GM19193 (cell line): ENCODE measurements around the gene NELFB.

Experiments
- POLR2A ChIP-seq: IDR thresholded peaks from 4 replicates; pipeline ENCODE4 v1.6.1; 2011; ENCODE audit not compliant: insufficient read depth, insufficient read length; ENCODE audit errors: extremely low read depth

NELFB gene

DNA sequence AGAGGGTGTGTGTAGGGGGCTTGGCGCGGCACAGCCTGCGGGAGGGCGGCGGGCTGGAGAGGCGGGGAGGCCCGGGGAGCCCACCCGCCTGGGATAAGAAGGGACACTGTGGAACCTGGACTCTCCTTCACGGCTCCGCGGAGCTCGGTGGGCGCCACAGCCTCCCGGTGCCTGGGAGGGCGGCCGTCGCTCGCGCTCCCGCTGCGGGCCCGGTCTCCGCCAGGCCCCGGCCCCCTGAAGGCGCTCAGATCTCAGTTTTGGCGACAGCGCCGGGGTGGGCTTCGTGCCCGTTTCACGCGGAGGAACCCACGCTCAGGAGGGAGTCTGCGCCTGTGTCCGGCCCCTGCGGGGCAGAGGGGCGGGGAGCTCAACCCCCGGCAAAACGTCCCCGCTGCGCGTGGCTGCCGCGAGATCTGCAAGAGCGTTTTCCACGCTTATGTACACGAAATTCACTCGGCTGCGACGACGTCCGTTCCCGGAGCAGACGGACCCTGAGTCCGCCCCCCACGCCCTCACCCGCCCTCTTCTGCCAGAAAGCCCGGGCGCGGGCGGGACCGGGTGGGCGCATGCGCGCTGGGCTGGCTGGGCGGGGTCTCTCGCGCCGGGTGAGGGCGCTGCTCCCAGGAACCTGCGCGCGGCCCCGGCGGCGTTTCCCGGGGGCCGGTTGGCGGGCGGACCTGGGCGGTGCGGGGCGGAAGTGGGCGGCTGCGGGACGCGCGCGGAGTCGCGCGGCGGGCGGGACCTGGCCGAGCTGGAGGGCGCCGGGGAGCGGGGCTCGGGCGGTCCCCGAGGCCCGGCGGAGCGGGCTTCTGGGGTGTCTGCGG lies at the start of gene NELFB:
NELFB (plus strand) TSS at position 704 of the 824 bp plus-strand sequence.
- peak; percentile 72 for TF ChIP-seq POLR2A

DNA sequence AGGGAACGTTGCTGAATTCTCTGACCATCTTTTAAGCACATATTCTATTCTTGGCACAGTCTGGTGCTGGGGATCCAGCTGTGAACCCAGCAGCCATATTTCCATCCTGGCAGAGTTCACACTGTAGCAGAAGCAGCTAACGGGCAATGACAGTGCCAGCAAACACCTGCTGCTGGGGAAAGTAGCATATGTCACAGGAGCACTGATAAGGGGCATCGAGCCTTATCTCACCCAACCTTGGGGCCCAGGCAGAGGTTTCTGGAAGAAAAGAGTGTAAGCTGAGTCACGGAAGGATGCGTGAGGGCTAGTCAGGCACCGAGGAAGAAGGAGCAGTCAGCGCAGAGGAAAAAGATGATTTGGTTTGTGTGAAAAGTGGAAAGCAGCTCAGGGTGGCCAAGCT lies 48.5 kb upstream of the NELFB start:
- no peak for TF ChIP-seq POLR2A

DNA sequence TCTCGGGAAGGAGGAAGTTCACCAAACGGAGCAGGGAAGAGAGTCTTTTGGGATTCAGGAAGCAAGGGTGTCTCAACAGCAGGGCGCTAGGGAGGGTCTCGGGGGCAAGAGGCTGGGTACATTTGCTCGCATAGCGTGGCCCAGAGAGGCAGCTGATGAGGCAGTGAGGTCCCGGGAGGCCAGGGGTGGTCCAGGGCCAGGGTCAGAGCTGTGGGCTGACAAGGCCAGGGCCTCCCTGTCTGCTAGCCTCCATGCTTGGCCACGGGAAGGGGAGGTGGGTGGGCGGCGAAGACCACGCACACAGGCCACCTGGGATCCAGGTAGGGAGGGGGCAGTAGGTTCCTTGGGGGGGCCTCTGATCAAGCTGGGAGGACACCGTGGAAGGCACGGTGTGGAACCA lies 43.6 kb upstream of the NELFB start:
- no peak for TF ChIP-seq POLR2A

DNA sequence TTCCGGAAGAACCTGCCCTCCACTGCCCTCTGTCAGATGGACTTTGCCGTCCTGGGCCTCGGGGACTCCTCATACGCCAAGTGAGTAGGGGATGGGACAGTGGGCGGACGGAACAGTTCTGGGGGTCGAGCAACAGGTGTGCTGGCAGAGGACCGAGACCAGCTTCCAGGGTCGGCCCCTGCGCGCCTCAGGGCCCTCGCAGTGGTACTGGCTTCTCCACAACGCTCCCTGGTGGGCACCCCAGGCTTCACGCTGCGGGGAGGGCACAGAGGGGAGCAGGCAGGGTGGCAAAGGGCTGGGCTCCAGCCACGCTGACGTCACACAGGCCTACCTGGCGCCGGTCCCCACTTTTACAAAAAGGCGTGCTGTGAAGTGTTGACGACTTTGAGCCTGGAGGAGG lies 42.6 kb upstream of the NELFB start:
- TF ChIP-seq POLR2A: no peak

DNA sequence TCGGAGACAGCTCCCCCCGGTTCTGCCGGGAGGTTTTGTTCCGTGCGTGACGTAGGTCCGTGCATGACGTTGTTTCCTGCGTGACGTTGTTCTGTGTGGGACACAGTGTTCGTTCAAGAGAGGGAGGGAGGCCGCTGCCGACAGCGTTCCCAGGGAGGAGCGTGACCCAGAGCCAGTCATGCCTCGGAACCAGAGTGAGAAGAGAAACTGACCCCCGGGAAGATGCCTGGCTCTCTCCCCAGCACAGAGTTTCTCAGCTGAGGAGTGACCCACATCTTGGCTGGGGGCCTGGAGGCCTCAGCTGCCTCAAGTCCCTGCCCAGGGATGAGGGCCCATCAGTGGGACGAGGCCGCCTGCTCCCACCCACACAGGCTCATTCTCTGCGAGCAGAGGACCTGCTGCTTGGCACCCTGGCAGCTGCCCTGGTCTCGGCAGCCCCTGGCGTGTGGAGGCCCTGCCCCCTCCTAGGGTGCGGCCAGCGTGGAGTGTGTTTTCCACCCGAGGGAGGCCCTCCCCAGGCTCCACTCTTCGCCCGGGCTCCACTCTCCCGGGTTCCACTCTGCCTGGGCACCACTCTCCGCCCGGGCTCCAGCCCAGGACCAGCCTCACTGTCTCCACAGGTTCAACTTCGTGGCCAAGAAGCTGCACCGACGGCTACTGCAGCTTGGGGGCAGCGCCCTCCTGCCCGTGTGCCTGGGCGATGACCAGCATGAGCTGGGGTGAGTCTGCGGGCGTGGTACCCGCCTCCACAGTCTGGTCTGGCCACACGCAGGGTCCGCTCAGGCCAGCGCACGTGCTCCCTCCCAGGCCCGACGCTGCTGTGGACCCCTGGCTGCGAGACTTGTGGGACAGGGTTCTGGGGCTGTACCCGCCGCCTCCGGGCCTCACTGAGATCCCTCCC lies 41.7 kb upstream of the NELFB start:
- no peak for TF ChIP-seq POLR2A

DNA sequence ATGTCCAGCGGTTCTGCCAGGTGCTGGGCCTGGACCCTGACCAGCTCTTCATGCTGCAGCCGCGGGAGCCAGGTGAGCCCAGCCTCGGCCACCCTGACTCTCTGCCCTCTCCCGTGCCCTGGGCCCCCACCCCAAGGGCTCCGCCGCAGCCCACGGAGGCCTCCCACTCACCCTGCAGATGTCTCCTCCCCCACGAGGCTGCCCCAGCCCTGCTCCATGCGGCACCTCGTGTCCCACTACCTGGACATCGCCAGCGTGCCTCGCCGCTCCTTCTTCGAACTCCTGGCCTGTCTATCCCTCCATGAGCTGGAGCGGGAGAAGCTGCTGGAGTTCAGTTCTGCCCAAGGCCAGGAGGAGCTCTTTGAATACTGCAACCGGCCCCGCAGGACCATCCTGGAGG lies 40.5 kb upstream of the NELFB start:
- TF ChIP-seq POLR2A: no peak

DNA sequence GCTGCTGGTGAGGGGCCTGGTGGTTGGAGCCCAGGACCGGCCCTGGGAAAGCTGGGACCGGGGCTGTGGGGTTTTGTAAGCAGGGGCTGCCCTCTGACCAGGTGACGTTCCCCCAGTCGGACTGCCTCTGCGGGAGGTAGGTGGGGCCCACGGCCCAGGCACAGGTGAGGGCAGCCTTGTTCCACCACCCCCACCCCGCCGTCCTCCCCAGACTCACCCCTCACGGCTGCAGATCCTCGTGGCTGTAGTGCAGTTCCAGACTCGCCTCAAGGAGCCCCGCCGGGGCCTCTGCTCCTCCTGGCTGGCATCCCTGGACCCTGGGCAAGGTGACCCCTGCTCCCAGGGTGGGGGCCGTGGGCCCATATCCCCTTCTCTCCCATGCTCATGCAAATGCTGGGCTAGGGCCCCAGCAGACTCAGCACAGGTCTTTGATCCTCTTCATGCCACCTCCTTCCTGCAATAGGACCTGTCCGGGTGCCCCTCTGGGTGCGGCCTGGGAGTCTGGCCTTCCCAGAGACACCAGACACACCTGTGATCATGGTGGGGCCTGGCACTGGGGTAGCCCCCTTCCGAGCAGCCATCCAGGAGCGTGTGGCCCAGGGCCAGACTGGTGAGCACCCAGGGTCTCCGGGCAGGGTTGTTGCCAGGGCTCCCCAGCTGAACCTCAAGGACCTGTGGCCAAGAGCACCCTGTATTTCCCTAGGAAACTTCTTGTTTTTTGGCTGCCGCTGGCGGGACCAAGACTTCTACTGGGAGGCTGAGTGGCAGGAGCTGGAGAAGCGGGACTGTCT lies 39.7 kb upstream of the NELFB start:
- no peak for TF ChIP-seq POLR2A

DNA sequence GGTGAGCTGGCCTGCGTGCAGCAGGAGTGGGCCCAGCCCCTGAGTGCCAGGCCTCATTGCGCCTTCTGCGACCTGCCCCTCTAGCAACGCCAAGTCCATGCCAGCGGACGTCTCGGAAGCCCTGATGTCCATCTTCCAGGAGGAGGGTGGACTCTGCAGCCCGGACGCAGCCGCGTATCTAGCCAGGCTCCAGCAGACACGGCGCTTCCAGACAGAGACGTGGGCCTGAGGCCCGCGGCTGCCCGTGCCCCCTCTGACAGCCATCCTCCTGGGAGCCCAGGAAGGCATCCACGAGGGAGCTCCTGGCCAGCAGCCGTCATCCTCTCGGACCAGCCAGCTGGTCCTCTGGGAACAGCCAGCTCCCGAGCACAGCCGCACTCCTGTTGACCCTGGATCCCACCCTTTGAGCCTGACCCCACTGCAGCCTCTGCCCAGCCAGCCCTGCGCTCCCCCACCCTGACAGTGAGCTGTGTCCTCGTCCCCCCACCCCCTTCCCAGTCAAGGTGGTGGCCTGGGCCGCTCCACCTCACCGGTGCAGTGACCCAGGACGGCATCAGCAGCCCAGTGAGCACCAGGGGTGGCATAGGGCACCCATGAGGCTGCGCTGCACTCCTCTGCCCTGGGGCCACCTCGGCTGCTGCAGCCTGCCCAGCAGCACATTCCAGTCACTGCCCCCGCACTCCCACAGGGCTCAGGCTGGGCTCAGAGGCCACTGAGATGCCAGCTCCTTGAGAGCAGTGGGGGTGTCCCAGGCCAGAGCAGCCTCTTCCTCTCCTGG lies 38.8 kb upstream of the NELFB start:
- TF ChIP-seq POLR2A: no peak

DNA sequence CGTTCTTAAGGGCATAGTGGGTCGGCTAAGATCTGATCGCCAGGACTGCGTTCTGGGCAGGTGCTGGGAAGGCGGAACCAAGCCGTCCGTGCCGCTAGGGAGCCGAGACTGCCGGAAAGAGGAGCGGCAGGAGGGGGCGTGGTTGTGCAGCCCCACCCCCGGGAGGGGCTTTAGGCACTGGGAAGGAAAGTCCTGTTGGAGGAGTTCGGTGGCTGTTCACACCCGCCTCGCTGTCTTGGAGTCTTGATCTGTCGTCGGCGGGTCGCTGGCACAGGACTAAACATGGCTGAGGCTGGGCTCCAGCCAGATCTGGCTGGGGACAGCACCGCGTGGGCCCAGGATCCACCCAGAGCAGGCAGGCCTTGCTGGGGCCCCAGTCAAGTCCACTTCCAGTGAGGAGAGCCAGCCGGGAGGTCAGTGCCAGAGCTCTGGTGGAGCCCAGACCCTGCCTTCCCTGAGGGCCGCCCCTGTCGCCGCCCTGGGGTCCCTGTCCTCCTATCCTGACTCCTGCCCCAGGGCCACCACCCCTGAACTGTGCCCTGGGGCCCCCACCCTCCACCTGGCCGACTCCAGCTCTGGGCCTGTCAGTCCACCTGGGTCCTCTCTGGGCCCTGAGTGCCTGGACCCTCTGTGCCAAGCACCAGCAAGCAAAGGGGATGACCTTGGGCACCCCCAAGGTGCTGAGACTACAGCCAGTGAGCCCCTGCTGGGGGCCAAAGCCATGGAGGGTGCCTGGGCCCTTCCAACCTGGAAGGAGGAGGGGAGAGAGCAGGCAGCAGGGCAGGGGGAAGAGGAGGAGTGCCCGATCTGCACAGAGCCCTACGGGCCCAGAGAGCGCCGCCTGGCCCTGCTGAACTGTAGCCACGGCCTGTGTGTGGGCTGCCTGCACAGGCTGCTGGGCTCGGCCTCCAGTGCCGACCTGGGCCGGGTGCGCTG lies 37.6 kb upstream of the NELFB start:
- TF ChIP-seq POLR2A: peak; percentile 5

DNA sequence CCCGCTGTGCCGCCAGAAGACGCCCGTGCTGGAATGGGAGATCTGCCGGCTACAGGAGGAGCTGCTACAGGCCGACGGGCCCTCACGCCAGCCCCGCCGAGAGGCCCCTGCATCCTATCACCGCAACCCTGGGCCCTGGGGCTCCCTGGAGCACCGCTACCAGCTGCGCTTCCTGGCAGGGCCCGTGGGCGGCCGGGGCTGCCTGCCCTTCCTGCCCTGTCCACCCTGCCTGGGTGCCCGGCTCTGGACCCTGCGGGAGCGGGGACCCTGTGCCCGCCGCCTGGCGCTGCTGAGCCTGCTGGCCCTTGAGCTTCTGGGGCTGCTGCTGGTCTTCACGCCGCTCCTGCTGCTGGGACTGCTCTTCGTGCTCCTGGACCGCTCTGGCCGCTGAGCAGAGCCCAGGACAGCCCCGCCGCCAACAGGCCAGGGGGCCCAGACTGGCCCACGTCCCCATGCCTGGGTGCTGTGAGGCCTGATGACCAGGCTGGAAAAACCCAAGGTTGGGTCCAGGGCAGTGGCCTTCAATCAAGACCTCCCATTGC lies 36.8 kb upstream of the NELFB start:
- no peak for TF ChIP-seq POLR2A

DNA sequence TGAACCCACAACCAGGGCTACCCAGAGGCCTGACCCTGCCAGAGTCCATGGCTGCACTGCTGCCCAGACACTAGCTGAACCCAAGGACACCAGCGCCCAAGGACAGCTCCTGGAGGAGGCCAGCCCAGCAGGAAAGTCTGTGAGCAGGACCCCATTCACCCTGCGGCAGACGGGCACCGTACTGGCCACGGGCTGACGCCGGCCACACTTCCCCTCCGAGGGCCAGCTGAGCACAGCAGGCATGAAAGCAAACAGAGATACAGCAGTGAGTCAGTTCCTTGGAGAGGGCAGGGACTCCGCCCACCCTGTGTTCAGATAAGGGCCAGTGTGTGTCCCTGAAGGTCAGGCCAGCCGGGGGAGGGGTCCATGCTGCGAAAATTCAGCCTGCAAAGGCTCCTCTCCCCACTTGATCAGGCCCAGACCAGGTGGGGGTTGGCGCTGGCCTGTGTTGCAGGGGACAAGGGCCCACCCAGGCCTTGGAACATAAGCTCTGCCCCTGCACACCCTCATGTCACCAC lies 36.3 kb upstream of the NELFB start:
- no peak for TF ChIP-seq POLR2A

DNA sequence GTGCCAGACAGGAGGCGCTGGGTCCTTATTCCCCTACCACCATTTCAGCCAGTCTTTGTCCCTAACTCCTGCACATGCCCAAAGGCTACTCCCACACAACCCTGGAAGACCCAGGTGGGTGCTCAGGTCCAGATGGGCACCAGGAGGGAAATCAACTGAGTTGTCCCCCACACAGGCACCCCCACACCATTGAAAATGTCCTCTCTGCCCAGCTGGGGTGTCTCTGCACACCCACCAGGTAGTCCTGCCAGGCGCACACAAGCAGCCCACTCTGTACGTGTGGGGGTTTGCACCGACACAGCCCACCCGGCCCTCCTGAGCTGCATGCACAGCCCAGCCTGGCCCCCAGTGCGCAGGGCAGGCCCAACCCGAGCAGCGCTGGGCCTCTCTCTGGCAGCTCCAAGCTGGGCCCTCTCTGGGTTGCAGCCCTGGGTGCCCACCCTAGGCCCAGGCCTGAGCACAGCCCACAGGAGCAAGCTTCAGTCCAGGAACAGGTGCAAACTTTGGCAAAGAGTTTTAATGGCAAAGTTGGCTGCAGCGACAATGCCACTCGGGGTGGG lies 35.3 kb upstream of the NELFB start:
- TF ChIP-seq POLR2A: no peak
